NCI-H82 treated with DMSO at 0.1 percent for 48 hours (cell line): ENCODE results near the gene NLRP6.

Experiments
- DNase-seq: peaks from one replicate; lab custom pipeline; 2025; ENCODE audit not compliant: unreplicated experiment; lab: John Stamatoyannopoulos, UW

The NLRP6 gene

GRCh38 chr11:292211-293121 lies 14.3 kb downstream of the NLRP6 start:
- DNase-seq, result no peak

GRCh38 chr11:293271-293851 lies 15.2 kb downstream of the NLRP6 start:
- no peak for DNase-seq

GRCh38 chr11:293852-294661 lies 15.8 kb downstream of the NLRP6 start:
- DNase-seq, result no peak

- DNase-seq, result no peak
These were observed 16.6 kb downstream of the NLRP6 start for GRCh38 chr11:294780-295179.

GRCh38 chr11:295351-296170 lies 17.4 kb downstream of the NLRP6 start:
- DNase-seq, result no peak

- no peak for DNase-seq
These were observed 18.2 kb downstream of the NLRP6 start for GRCh38 chr11:296171-297050.

GRCh38 chr11:297051-297585 lies 18.9 kb downstream of the NLRP6 start:
- no peak for DNase-seq

GRCh38 chr11:297586-298405 lies 19.6 kb downstream of the NLRP6 start:
- DNase-seq, result no peak

- DNase-seq, result no peak
These were observed 20.3 kb downstream of the NLRP6 start for GRCh38 chr11:298406-299065.

- DNase-seq, result no peak
These were observed 21.1 kb downstream of the NLRP6 start, which contains the start of gene IFITM5 for GRCh38 chr11:299081-299891. TSS of gene IFITM5 (minus strand) at chr11:299526. CDS start at chr11:299490, 36 bp downstream.

GRCh38 chr11:299951-300735 lies 21.9 kb downstream of the NLRP6 start:
- DNase-seq, result no peak

- no peak for DNase-seq
These were observed 25.2 kb downstream of the NLRP6 start for GRCh38 chr11:303363-303762.

GRCh38 chr11:304061-304506 lies 25.9 kb downstream of the NLRP6 start:
- no peak for DNase-seq

- DNase-seq, result no peak
These were observed 27.0 kb downstream of the NLRP6 start for GRCh38 chr11:304915-305843.

GRCh38 chr11:305844-306211 lies 27.6 kb downstream of the NLRP6 start:
- DNase-seq, result no peak
